CD14-positive monocyte (primary cell): ENCODE data around the gene HSPA5. TPM values are rescaled to one million over a fixed set of nuclear protein-coding genes. Genes with fewer than 3 reads are reported as not detected.

Experiments
- DNase-seq, 3 donors: peaks; one replicate each; pipeline ENCODE4 v3.0.0-alpha.2; 2011 to 2022
- H2AFZ ChIP-seq: 2 replicates; pipeline ENCODE4 v1.6.0; 2012; ENCODE audit warnings: mild to moderate bottlenecking, low read depth, low read length, inconsistent platforms; ENCODE audit not compliant: insufficient read depth, poor library complexity, severe bottlenecking
- H3K27ac ChIP-seq, 2 donors: 1 replicate in 1 of 2; 2 replicates in 1 of 2; pipeline ENCODE4 v1.5.1; 2012 to 2013; ENCODE audit warnings: low read length in 2 of 2, control low read depth in 1 of 2, inconsistent platforms in 1 of 2, low read depth in 1 of 2, mild to moderate bottlenecking in 1 of 2
- H3K27me3 ChIP-seq, 2 donors: one replicate each; pipeline versions ENCODE4 v1.6.0 to v1.6.1; 2011 to 2013; ENCODE audit warnings: low read length in 2 of 2; ENCODE audit not compliant: control insufficient read depth in 2 of 2, insufficient read depth in 2 of 2
- H3K36me3 ChIP-seq, 2 donors: replicated peaks in 1 of 2; 1 replicate in 1 of 2; 2 replicates in 1 of 2; pipeline versions ENCODE4 v1.5.1 to v1.6.1; 2012 to 2013; ENCODE audit warnings: low read length in 2 of 2, control low read depth in 1 of 2, inconsistent platforms in 1 of 2, mild to moderate bottlenecking in 1 of 2; ENCODE audit not compliant: insufficient read depth in 2 of 2, control insufficient read depth in 1 of 2
- H3K4me1 ChIP-seq, 2 donors: 1 replicate in 1 of 2; 2 replicates in 1 of 2; pipeline versions ENCODE4 v1.5.1 to v1.6.1; 2012 to 2013; ENCODE audit warnings: low read length in 2 of 2, control low read depth in 1 of 2, inconsistent platforms in 1 of 2, mild to moderate bottlenecking in 1 of 2, moderate library complexity in 1 of 2; ENCODE audit not compliant: insufficient read depth in 2 of 2, control insufficient read depth in 1 of 2
- H3K4me2 ChIP-seq: replicated peaks from 2 replicates; pipeline ENCODE3; 2012; ENCODE audit warnings: low read length, moderate library complexity, mild to moderate bottlenecking; ENCODE audit not compliant: poor library complexity, severe bottlenecking; ENCODE audit errors: extremely low read depth
- H3K4me3 ChIP-seq, 3 experiments: fragments of 200-600 bp in 1 of 3; sonication (generic) in 1 of 3; replicated peaks in 1 of 3; 1 replicate in 2 of 3; 2 replicates in 1 of 3; pipeline ENCODE4 v1.5.1; 2011 to 2013; ENCODE audit warnings: low read length in 3 of 3, mild to moderate bottlenecking in 3 of 3, control low read depth in 2 of 3, low read depth in 2 of 3, inconsistent platforms in 1 of 3, moderate library complexity in 1 of 3
- H3K79me2 ChIP-seq: 2 replicates; pipeline ENCODE4 v1.6.0; 2012; ENCODE audit warnings: mild to moderate bottlenecking, control low read depth, inconsistent platforms, low read length, moderate library complexity; ENCODE audit not compliant: insufficient read depth
- H3K9ac ChIP-seq: 2 replicates; pipeline ENCODE4 v1.6.0; 2017; ENCODE audit warnings: low read length, mild to moderate bottlenecking; ENCODE audit not compliant: insufficient read depth, poor library complexity, severe bottlenecking
- H3K9me3 ChIP-seq, 2 donors: replicated peaks in 1 of 2; 1 replicate in 1 of 2; 2 replicates in 1 of 2; pipeline versions ENCODE4 v1.5.1 to v1.6.1; 2012 to 2013; ENCODE audit warnings: low read length in 2 of 2, control low read depth in 1 of 2; ENCODE audit not compliant: control insufficient read depth in 1 of 2, insufficient read depth in 1 of 2
- H4K20me1 ChIP-seq: 2 replicates; pipeline ENCODE4 v1.6.0; 2012; ENCODE audit warnings: mild to moderate bottlenecking, low read length, control low read depth, moderate library complexity; ENCODE audit not compliant: insufficient read depth
- H3K27ac Mint-ChIP-seq, 7 donors: one replicate each; pipeline ENCODE4 v1.8.0; 2020; ENCODE audit warnings: mild to moderate bottlenecking in 7 of 7, mixed read lengths in 7 of 7, moderate library complexity in 6 of 7, inconsistent platforms in 2 of 7
- H3K27me3 Mint-ChIP-seq, 3 donors: one replicate each; pipeline ENCODE4 v1.8.0; 2021 to 2022; ENCODE audit warnings: low read depth in 3 of 3, mild to moderate bottlenecking in 3 of 3, mixed read lengths in 3 of 3, moderate library complexity in 3 of 3, inconsistent platforms in 1 of 3
- H3K36me3 Mint-ChIP-seq, 2 donors: one replicate each; pipeline ENCODE4 v1.8.0; 2020; ENCODE audit warnings: mixed read lengths in 2 of 2, inconsistent platforms in 1 of 2, mild to moderate bottlenecking in 1 of 2
- H3K4me1 Mint-ChIP-seq: one replicate; pipeline ENCODE4 v1.8.0; 2020; ENCODE audit warnings: mild to moderate bottlenecking, mixed read lengths
- H3K4me3 Mint-ChIP-seq, 2 donors: one replicate each; pipeline ENCODE4 v1.8.0; 2020; ENCODE audit warnings: mild to moderate bottlenecking in 2 of 2, mixed read lengths in 2 of 2, moderate library complexity in 1 of 2
- H3K9me3 Mint-ChIP-seq, 7 donors: one replicate each; pipeline ENCODE4 v1.8.0; 2020 to 2022; ENCODE audit warnings: mixed read lengths in 7 of 7, mild to moderate bottlenecking in 6 of 7, moderate library complexity in 6 of 7, inconsistent platforms in 2 of 7
- WGBS: methylation state at CpG from one replicate; pipeline ENCODE4 v1.1.5; 2013; ENCODE audit warnings: missing lambda C conversion rate; ENCODE audit not compliant: insufficient coverage; 5-methylcytosine and 5-hydroxymethylcytosine counted together
- intact Hi-C, 2 donors: fragments of 100-400 bp; cut with micrococcal nuclease; formaldehyde crosslinking; loops; one replicate each; pipeline versions ENCODE4 v1.15.0 to v1.15.1; 2023
- polyA plus RNA-seq, 3 donors: library from polyadenylated mRNA; depleted of rRNA in 1 of 3; unstranded in 2 of 3; stranded (reverse) in 1 of 3; fragments of 300-500 nt in 2 of 3; fragments of >200 nt in 1 of 3; fragmentation: Illumina TruSeq in 2 of 3; gene quantifications; 1 replicate in 2 of 3; 2 replicates in 1 of 3; pipeline ENCODE4 v1.2.3, GENCODE V29; 2012 to 2021
- TF ChIP-seq, protein P1 (sequence below): fragments of 200-600 bp; IDR thresholded peaks from one replicate; pipeline ENCODE4 v1.8.0; 2022; ENCODE audit warnings: antibody characterized with exemption, mild to moderate bottlenecking

The HSPA5 gene
- polyA plus RNA-seq, 3 donors, result 105 to 238 (median 156) TPM

DNA sequence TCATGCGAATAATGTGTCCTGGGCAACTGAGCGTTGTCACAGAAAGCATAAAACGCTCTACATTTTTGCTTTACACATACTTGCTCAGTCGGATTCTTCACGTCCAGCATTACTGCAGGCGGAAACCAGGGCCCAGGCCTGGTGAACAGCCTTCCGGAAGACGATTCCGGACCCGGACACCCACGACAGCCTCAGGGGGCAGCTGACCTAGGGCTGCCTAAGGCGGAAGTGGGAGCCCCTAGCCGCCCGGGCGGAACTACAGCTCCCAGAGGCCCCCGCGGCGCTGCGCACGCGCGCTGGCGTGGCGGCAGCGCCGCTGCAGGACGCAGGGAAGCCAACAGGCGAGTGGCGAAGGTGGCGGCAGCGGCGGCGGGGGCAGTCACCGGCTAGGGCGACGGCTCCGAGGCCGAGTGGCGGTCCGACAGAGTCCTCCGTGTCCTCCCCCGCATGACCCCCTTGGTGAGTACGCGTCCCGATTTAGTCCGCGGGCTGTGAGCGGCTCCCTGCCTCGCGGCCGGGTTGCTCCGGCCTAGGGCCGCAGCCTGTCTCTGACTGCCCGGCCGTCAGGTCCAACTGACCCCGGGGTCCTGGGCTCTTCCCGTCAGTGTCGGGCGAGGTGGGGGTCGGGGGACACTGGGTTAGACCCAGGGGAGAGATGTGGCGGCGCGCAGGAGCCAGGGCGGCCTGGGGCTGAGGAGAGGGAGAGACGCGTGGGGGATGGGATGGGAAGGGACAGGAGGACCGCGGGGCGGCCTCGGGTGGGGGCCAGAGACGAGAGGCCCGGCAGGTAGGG is 20.6 kb upstream of the HSPA5 start, which contains the start of gene GAPVD1:
TSS of gene GAPVD1 (plus strand) at position 326 of the 793 bp plus-strand sequence. CDS start 37,096 bp downstream, outside the sequence.
- Histone ChIP-seq H2AFZ (peak within 1 kb of the TSS; percentile 89), H3K79me2 (peaks cover 56% of the 10 kb centered on the region), H3K4me1 (peaks cover 49 to 53% of the 10 kb centered on the region in 2 donors), H4K20me1 (peaks cover 40% of the 10 kb centered on the region), H3K4me3 (peak within 1 kb of the TSS; percentile 83 to 97 (median 90)), H3K27me3 (no peaks in the 10 kb centered on the region), H3K27ac (peak within 1 kb of the TSS; percentile 95 to 98), H3K4me2 (peak within 1 kb of the TSS; percentile 94), H3K36me3 (peaks cover 0 to 17% of the 10 kb centered on the region in 2 donors), H3K9ac (peak within 1 kb of the TSS; percentile 96), H3K9me3 (no peaks in the 10 kb centered on the region)
- Mint-ChIP-seq H3K27ac (peak within 1 kb of the TSS; percentile 98 to 99 (median 99)), H3K9me3 (peaks cover 0 to 6% (median 0%) of the 10 kb centered on the region in 7 donors), H3K4me1 (peaks cover 69% of the 10 kb centered on the region), H3K27me3 (peaks cover 0 to 2% (median 0%) of the 10 kb centered on the region in 3 donors), H3K36me3 (peaks cover 17 to 25% of the 10 kb centered on the region in 2 donors), H3K4me3 (peak within 1 kb of the TSS; percentile 97 to 98)
- WGBS, result under 1% methylated on average over 65 of the region's 72 CpGs
- TF ChIP-seq, protein P1, sequence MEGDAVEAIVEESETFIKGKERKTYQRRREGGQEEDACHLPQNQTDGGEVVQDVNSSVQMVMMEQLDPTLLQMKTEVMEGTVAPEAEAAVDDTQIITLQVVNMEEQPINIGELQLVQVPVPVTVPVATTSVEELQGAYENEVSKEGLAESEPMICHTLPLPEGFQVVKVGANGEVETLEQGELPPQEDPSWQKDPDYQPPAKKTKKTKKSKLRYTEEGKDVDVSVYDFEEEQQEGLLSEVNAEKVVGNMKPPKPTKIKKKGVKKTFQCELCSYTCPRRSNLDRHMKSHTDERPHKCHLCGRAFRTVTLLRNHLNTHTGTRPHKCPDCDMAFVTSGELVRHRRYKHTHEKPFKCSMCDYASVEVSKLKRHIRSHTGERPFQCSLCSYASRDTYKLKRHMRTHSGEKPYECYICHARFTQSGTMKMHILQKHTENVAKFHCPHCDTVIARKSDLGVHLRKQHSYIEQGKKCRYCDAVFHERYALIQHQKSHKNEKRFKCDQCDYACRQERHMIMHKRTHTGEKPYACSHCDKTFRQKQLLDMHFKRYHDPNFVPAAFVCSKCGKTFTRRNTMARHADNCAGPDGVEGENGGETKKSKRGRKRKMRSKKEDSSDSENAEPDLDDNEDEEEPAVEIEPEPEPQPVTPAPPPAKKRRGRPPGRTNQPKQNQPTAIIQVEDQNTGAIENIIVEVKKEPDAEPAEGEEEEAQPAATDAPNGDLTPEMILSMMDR, result peak; percentile 58
- DNase-seq, result peak; percentile 91 to 94 (median 93)
- intact Hi-C loops, result loop anchor here (2.0 to 10.0 kb wide), 3 partner anchors 21 to 74 kb away; partner anchors contain the start of genes HSPA5 (in 2 of the 2) and PPP6C (in 1 of the 2)

- Mint-ChIP-seq H3K4me3 (peak overlapping the region; percentile 97 to 98), H3K36me3 (peaks cover 12 to 18% of the 10 kb centered on the region in 2 donors), H3K27ac (peak overlapping the region; percentile 98 to 99 (median 99)), H3K4me1 (peaks cover 69% of the 10 kb centered on the region), H3K9me3 (peaks cover 0 to 6% (median 0%) of the 10 kb centered on the region in 7 donors), H3K27me3 (peaks cover 0 to 2% (median 0%) of the 10 kb centered on the region in 3 donors)
- H3K27ac ChIP-seq, result peak overlapping the region; percentile 95 to 98
- H3K9ac ChIP-seq, result no peak overlapping the region
- peaks cover 46% of the 10 kb centered on the region for H3K79me2 ChIP-seq
- peaks cover 0 to 15% of the 10 kb centered on the region in 2 donors for H3K36me3 ChIP-seq
- DNase-seq, result no peak
- peak overlapping the region in 2 of 3 experiments; percentile 25 to 97 for H3K4me3 ChIP-seq
- H3K4me1 ChIP-seq, result peaks cover 49 to 53% of the 10 kb centered on the region in 2 donors
- H3K27me3 ChIP-seq, result no peaks in the 10 kb centered on the region
- no peaks in the 10 kb centered on the region for H3K9me3 ChIP-seq
- intact Hi-C loops, result loop anchor here (2.0 to 10.0 kb wide), 3 partner anchors 20 to 73 kb away; partner anchors contain the start of genes HSPA5 (in 2 of the 2) and PPP6C (in 1 of the 2)
- peak overlapping the region; percentile 89 for H2AFZ ChIP-seq
- TF ChIP-seq, protein P1, result no peak
- H3K4me2 ChIP-seq, result peak overlapping the region; percentile 94
- peaks cover 32% of the 10 kb centered on the region for H4K20me1 ChIP-seq
Measured at GRCh38 chr9:125260561-125260960, 19.4 kb upstream of the HSPA5 start.
